CD4-positive, alpha-beta memory T cell (primary cell): ENCODE data around the gene FBL. TPM values are rescaled to one million over a fixed set of nuclear protein-coding genes. Genes with fewer than 3 reads are reported as not detected.
"Not testable (repeated sequence)": the region's sequence is repeated elsewhere in the genome, so short reads cannot be mapped to it uniquely, and the experiment has no call there.

Source experiments
- CTCF ChIA-PET: fragments of 350-600 bp; sonication (Branson Sonifier 250); formaldehyde crosslinking; loops from one replicate; lab custom pipeline; 2021; ENCODE audit warnings: inconsistent platforms; ENCODE audit not compliant: partially characterized antibody; lab: Charles Lee
- POLR2A ChIA-PET: fragments of 350-600 bp; sonication (Branson Sonifier 250); formaldehyde crosslinking; loops from one replicate; lab custom pipeline; 2021; ENCODE audit not compliant: partially characterized antibody; lab: Charles Lee
- DNase-seq, 5 donors: peaks; one replicate each; pipeline versions ENCODE4 v3.0.0 to v3.0.0-alpha.2; 2020 to 2022; ENCODE audit warnings: mixed read lengths in 1 of 5
- H3K27ac ChIP-seq: one replicate; pipeline ENCODE4 v1.7.0; 2013; ENCODE audit warnings: low read depth, low read length
- H3K27me3 ChIP-seq: 2 replicates; pipeline ENCODE4 v1.7.0; 2013; ENCODE audit warnings: mild to moderate bottlenecking, low read length, moderate library complexity; ENCODE audit not compliant: insufficient read depth
- H3K36me3 ChIP-seq: 2 replicates; pipeline ENCODE4 v1.7.0; 2013; ENCODE audit warnings: mild to moderate bottlenecking, low read length, moderate library complexity; ENCODE audit not compliant: insufficient read depth
- H3K4me1 ChIP-seq: 2 replicates; pipeline ENCODE4 v1.7.0; 2013; ENCODE audit warnings: mild to moderate bottlenecking, low read length, moderate library complexity; ENCODE audit not compliant: insufficient read depth
- H3K4me3 ChIP-seq, 2 donors: one replicate each; pipeline ENCODE4 v1.7.0; 2013; ENCODE audit warnings: low read length in 2 of 2, mild to moderate bottlenecking in 1 of 2
- H3K9me3 ChIP-seq, 2 donors: one replicate each; pipeline ENCODE4 v1.7.0; 2013; ENCODE audit warnings: low read length in 2 of 2, control low read depth in 1 of 2; ENCODE audit not compliant: control insufficient read depth in 1 of 2
- H3K27ac Mint-ChIP-seq, 7 donors: one replicate each; pipeline ENCODE4 v1.8.0; 2020 to 2021; ENCODE audit warnings: mixed read lengths in 7 of 7, mild to moderate bottlenecking in 6 of 7, inconsistent platforms in 3 of 7, moderate library complexity in 3 of 7
- H3K27me3 Mint-ChIP-seq, 2 donors: one replicate each; pipeline ENCODE4 v1.8.0; 2020 to 2021; ENCODE audit warnings: mixed read lengths in 2 of 2
- H3K36me3 Mint-ChIP-seq, 2 donors: one replicate each; pipeline ENCODE4 v1.8.0; 2020 to 2021; ENCODE audit warnings: mixed read lengths in 2 of 2, inconsistent platforms in 1 of 2, mild to moderate bottlenecking in 1 of 2
- H3K4me1 Mint-ChIP-seq, 4 donors: one replicate each; pipeline ENCODE4 v1.8.0; 2020 to 2021; ENCODE audit warnings: mixed read lengths in 4 of 4, mild to moderate bottlenecking in 1 of 4
- H3K4me3 Mint-ChIP-seq, 8 donors: one replicate each; pipeline ENCODE4 v1.8.0; 2020 to 2021; ENCODE audit warnings: mixed read lengths in 8 of 8, mild to moderate bottlenecking in 7 of 8, moderate library complexity in 6 of 8, inconsistent platforms in 3 of 8
- H3K9me3 Mint-ChIP-seq, 8 donors: one replicate each; pipeline ENCODE4 v1.8.0; 2020 to 2021; ENCODE audit warnings: mixed read lengths in 8 of 8, mild to moderate bottlenecking in 5 of 8, inconsistent platforms in 3 of 8, moderate library complexity in 1 of 8
- intact Hi-C: fragments of 100-400 bp; cut with micrococcal nuclease; formaldehyde crosslinking; loops from one replicate; pipeline ENCODE4 v1.15.1; 2023
- polyA plus RNA-seq, 2 donors: library from polyadenylated mRNA; unstranded; fragments of 300-500 nt; fragmentation: Illumina TruSeq; gene quantifications; one replicate each; pipeline ENCODE4 v1.2.3, GENCODE V29; 2021
- total RNA-seq, 2 experiments: library from RNA; stranded (reverse); gene quantifications; one replicate each; pipeline ENCODE4 v1.2.3, GENCODE V29; 2021

The FBL gene
- total and polyA plus RNA-seq, 4 experiments from 2014 or later: 173 to 295 (median 228) TPM

DNA sequence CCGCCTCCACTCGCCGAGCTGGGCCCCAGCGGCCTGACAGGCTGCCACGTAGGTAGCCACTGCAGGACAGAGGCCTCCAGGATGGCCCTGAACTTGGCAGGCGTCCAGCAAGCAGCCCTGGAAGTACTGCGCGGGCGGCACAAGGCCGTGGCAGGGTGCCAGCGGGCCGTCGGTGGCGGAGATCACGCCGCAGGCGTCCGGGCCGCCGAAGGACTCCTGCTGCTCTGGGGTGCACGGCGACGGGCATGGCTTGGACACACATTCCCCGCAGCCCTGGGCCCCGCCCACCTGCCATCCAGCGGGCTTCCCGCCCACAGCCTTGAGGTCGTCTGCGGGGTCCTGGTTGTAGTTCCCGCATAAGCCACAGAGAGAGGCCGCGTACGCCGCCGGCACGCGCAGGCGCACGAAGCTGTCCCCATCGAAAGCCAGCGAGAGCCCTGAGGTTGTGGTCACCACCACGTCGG is 29.3 kb upstream of the FBL start:
- H3K36me3 Mint-ChIP-seq, H3K9me3 Mint-ChIP-seq, H3K9me3 ChIP-seq, H3K4me3 Mint-ChIP-seq, H3K27ac Mint-ChIP-seq, intact Hi-C loops, DNase-seq, H3K36me3 ChIP-seq, H3K4me1 ChIP-seq, H3K27me3 ChIP-seq, CTCF ChIA-PET, POLR2A ChIA-PET, H3K4me1 Mint-ChIP-seq, H3K4me3 ChIP-seq, H3K27ac ChIP-seq, H3K27me3 Mint-ChIP-seq: not testable (repeated sequence)

DNA sequence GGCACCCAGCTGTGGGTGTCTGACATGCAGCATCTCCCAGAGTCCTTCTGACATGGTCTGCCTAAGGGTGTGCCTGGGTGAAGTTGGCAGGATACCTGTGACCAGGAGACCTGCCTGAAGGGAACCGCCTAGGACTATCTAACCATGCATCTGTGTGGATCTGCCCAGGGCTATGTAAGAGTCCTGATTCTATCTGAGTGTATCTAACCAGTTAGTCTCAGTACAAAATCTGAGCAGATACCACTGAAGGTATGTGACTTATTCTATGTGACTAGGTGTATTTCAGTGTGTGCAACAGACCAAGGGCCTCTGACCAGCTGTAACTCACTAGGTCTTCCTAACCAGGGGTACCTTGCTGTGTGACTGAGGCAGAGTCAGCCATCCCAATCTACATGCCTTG is 28.2 kb upstream of the FBL start:
- H3K9me3 ChIP-seq: no peaks in the 10 kb centered on the region
- CTCF ChIA-PET: no interaction called here
- H3K36me3 Mint-ChIP-seq: peaks cover 5 to 8% of the 10 kb centered on the region in 2 donors

DNA sequence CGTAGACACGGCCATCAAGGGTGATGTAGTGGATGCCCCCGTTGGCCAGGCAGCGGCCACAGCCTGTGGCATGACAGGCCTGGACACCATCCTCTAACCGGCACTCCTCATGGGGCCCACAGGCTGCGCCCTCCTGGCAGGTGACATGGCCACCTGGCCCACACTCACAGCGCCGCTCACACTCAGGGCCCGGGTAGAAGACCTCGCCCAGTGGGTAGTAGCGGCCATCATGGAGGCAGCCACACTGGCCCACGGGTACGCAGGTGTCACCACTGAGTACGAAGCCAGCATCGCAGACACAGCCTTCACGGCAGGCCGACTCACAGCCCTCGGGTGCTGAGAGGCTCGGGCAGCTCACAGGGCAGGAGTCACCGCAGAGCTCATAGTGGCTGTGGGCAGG is 27.2 kb upstream of the FBL start:
- H3K27me3 ChIP-seq: no peaks in the 10 kb centered on the region
- Mint-ChIP-seq H3K36me3 (peaks cover 8% of the 10 kb centered on the region in 2 donors), H3K27me3 (no peaks in the 10 kb centered on the region), H3K9me3 (no peaks in the 10 kb centered on the region), H3K27ac (no peak overlapping the region), H3K4me1 (no peaks in the 10 kb centered on the region), H3K4me3 (no peak overlapping the region)
- no peak overlapping the region for H3K27ac ChIP-seq
- CTCF ChIA-PET: no interaction called here
- no peaks in the 10 kb centered on the region for H3K36me3 ChIP-seq
- no peaks in the 10 kb centered on the region for H3K9me3 ChIP-seq
- no peaks in the 10 kb centered on the region for H3K4me1 ChIP-seq
- POLR2A ChIA-PET: no interaction called here
- no peak overlapping the region for H3K4me3 ChIP-seq
- intact Hi-C loops: no loop called here
- no peak for DNase-seq

More for the DNA sequence above, 28.2 kb upstream of the FBL start:
- intact Hi-C loops: no loop called here
- Mint-ChIP-seq H3K27ac (peak overlapping the region in 1 of 7 donors; percentile 63), H3K4me1 (no peaks in the 10 kb centered on the region), H3K9me3 (no peaks in the 10 kb centered on the region), H3K4me3 (no peak overlapping the region), H3K27me3 (no peaks in the 10 kb centered on the region)
- no peaks in the 10 kb centered on the region for H3K36me3 ChIP-seq
- no peak overlapping the region for H3K4me3 ChIP-seq
- H3K27me3 ChIP-seq: no peaks in the 10 kb centered on the region
- H3K4me1 ChIP-seq: no peaks in the 10 kb centered on the region
- POLR2A ChIA-PET: no interaction called here
- DNase-seq: no peak
- H3K27ac ChIP-seq: no peak overlapping the region

DNA sequence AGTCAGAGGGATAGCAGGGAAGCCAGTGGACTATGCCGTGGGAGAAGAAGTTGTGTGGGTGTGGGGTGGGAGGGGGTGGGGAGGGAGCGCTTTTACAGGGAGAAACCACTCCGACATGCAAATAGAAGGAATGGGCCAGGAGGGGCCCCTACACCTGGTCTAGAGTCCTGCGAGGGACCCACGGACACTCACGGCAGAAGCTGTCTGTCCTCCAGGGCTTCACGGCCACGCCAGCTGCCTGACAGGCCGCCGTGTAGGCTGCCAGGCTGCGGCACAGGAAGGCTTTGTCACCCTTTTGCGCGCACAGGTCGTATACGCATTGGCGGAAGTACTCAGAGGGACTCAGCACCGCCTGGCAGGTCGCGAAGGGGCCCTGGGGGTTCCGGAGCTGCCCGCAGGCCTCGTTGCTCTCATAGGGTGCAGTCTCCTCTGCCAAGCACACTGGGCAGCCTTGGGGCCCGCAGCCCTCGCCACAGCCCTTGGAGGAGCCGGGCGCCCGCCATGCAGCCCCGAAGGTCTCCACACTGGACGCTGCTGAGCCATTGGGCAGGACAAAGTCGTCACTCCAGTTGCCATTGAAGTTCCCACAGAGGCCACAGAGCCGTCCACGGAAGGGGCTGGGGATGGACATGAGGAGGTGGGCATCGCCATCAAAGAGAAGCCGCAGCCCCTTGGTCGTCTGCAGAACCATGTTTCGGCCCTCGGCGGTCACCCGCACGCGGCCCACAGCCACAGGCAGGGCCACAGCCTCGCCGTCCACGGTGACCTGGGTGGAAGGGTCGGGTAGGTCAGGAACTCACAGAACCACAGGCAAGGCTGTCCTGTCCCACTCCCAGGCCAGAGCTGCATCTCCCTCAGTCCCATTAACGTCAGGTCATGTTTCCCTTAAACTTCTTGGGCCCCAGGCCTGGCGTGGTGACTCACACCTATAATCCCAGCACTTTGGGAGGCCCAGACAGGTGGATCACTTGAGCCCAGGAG is 26.0 kb upstream of the FBL start:
- peaks cover 10 to 12% of the 10 kb centered on the region in 2 donors for H3K36me3 Mint-ChIP-seq
- ChIA-PET CTCF (no interaction called here), POLR2A (no interaction called here)
- no peaks in the 10 kb centered on the region for H3K36me3 ChIP-seq
- H3K27ac Mint-ChIP-seq: peak overlapping the region in 1 of 7 donors; percentile 74
- intact Hi-C loops: no loop called here
- H3K27me3 ChIP-seq: no peaks in the 10 kb centered on the region
- no peak overlapping the region for H3K4me3 ChIP-seq
- H3K9me3 Mint-ChIP-seq: no peaks in the 10 kb centered on the region
- H3K27ac ChIP-seq: no peak overlapping the region
- no peaks in the 10 kb centered on the region for H3K9me3 ChIP-seq
- H3K4me1 ChIP-seq: no peaks in the 10 kb centered on the region
- H3K4me1 Mint-ChIP-seq: no peaks in the 10 kb centered on the region
- no peak overlapping the region for H3K4me3 Mint-ChIP-seq
- no peaks in the 10 kb centered on the region for H3K27me3 Mint-ChIP-seq
- DNase-seq: no peak

DNA sequence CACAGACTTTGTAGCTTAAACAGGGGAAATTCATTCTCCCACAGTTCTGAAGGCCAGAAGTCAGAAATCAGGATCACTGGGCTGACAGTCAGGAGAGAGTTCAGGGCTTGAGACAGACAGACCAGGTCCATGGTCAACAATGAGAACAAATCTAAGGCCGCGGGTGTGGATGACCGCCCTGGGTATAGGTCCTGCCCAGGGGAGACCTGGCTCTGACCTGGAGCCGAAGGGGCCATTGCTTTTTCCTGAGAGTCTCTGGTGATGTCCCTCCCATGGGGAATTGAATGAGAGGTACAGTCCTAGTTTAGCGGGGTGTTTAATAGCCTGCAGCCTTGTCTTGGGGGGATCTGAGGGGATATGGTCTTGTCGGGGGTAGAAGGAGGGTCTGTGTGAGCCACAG is 25.2 kb upstream of the FBL start:
- Histone ChIP-seq H3K27ac (no peak overlapping the region), H3K27me3 (no peaks in the 10 kb centered on the region), H3K4me3 (no peak overlapping the region), H3K36me3 (no peaks in the 10 kb centered on the region), H3K4me1 (no peaks in the 10 kb centered on the region), H3K9me3 (no peaks in the 10 kb centered on the region)
- Mint-ChIP-seq H3K4me1 (no peaks in the 10 kb centered on the region), H3K27ac (no peak overlapping the region), H3K36me3 (peaks cover 12 to 14% of the 10 kb centered on the region in 2 donors), H3K4me3 (no peak overlapping the region), H3K9me3 (no peaks in the 10 kb centered on the region), H3K27me3 (no peaks in the 10 kb centered on the region)
- no peak for DNase-seq
- ChIA-PET CTCF (no interaction called here), POLR2A (no interaction called here)
- intact Hi-C loops: no loop called here

DNA sequence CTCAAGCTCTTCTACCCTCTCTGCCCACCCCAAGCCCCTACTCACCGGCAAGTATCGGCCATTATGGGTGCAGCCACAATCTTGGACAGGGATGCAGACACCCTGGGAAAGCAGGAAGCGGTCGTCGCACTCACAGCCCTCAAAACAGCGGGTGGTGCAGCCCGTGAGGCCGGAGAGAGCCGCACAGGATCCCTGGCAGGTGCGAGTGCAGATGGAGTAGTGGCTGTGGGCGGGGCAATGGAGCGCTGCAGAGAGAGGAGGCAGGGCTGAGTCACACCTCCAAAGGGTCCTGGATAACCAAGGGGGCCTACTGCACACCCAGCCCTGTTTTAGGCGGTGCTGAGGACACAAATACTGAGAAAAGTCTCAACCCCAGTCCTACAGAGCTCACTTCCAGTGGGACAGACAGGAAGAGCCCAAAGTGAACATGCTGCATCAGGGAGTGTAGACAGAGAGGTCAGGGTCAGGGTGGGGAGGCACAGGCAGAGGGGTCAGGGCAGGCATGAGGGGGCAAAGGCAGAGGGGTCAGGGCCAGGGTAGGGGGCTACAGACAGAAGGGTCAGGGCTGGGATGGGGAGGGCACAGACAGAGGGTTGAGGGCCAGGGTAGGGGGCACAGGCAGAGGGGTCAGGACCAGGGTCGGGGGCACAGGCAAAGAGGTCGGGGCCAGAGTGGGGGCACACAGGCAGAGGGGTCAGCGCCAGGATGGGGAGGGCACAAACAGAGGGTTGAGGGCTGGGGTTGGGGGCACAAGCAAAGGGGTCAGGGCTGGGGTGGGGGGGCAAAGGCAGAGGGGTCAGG is 24.2 kb upstream of the FBL start:
- Histone ChIP-seq H3K27me3 (no peaks in the 10 kb centered on the region), H3K9me3 (no peaks in the 10 kb centered on the region), H3K27ac (no peak overlapping the region), H3K4me1 (no peaks in the 10 kb centered on the region), H3K4me3 (no peak overlapping the region), H3K36me3 (no peaks in the 10 kb centered on the region)
- ChIA-PET CTCF (interaction anchor here (0.9 kb wide), 1 partner anchor 101 kb away, joined by 3 read pairs; the partner anchor contains the start of gene PSMC4), POLR2A (no interaction called here)
- Mint-ChIP-seq H3K4me1 (no peaks in the 10 kb centered on the region), H3K36me3 (peaks cover 18 to 19% of the 10 kb centered on the region in 2 donors), H3K9me3 (no peaks in the 10 kb centered on the region), H3K27ac (peak overlapping the region in 1 of 7 donors; percentile 47), H3K4me3 (no peak overlapping the region), H3K27me3 (no peaks in the 10 kb centered on the region)
- intact Hi-C loops: no loop called here
- DNase-seq: no peak

DNA sequence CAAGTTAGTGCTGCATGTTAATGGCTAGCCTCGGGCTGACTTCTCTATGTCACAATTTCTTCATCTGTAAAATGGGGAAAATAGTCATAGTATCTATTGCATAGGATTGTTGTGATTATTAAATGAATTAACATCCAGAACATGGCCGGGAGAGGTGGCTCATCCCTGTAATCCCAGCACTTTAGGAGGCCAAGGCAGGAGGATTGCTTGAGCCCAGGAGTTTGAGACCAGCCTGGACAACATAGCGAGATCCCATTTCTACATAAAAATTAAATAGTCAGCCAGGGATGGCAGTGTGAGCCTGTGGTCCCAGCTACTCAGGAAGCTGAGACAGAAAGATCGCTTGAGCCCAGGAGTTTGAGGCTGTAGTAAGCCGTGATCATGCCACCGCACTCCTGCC is 21.8 kb upstream of the FBL start:
- no peak overlapping the region for H3K27ac Mint-ChIP-seq
- CTCF ChIA-PET: no interaction called here
- no peaks in the 10 kb centered on the region for H3K9me3 ChIP-seq

More for the DNA sequence above, 21.8 kb upstream of the FBL start:
- intact Hi-C loops: no loop called here
- Mint-ChIP-seq H3K36me3 (peaks cover 18% of the 10 kb centered on the region in 2 donors), H3K4me3 (no peak overlapping the region), H3K27me3 (no peaks in the 10 kb centered on the region), H3K9me3 (no peaks in the 10 kb centered on the region), H3K4me1 (no peaks in the 10 kb centered on the region)
- H3K4me3 ChIP-seq: no peak overlapping the region
- no peaks in the 10 kb centered on the region for H3K4me1 ChIP-seq
- no peaks in the 10 kb centered on the region for H3K27me3 ChIP-seq
- no peak for DNase-seq
- POLR2A ChIA-PET: interaction anchor here (0.6 kb wide), 1 partner anchor 74 kb away, joined by 3 read pairs; no protein-coding TSS in a partner anchor
- H3K36me3 ChIP-seq: no peaks in the 10 kb centered on the region
- H3K27ac ChIP-seq: no peak overlapping the region
